GM18909 (cell line): Measurements from ENCODE around the gene SPATA25.
A peak's percentile ranks its signal among the peaks of the same experiment; 100 is the strongest.
"Not testable (repeated sequence)": the region's sequence is repeated elsewhere in the genome, so short reads cannot be mapped to it uniquely, and the experiment has no call there.

Experiments
- ATAC-seq: cut with Tn5 transposase; IDR thresholded peaks from one replicate; pipeline ENCODE4 v1.9.1; 2021; ENCODE audit warnings: mild to moderate bottlenecking; ENCODE audit not compliant: unreplicated experiment, poor library complexity

SPATA25 gene

DNA sequence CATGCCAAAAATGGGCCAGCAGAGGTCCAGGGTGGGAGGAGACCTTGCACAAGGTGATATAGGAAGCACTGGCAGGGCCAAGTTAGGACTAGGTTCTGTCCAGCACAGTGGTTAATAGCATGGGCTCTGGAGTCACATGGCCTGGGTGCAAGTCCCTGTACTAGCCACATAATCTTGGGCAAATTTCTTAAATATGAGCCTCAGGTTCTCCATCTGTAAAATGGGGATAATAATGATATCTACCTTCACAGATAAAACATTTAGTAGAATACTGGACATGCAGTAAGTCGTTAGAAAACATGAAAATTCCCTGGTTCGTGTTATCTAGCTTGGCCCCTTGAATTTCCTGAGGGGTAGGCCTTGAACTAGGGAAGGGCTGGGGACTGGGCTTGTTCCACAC, 9.9 kb upstream of the SPATA25 start:
- no peak for ATAC-seq

DNA sequence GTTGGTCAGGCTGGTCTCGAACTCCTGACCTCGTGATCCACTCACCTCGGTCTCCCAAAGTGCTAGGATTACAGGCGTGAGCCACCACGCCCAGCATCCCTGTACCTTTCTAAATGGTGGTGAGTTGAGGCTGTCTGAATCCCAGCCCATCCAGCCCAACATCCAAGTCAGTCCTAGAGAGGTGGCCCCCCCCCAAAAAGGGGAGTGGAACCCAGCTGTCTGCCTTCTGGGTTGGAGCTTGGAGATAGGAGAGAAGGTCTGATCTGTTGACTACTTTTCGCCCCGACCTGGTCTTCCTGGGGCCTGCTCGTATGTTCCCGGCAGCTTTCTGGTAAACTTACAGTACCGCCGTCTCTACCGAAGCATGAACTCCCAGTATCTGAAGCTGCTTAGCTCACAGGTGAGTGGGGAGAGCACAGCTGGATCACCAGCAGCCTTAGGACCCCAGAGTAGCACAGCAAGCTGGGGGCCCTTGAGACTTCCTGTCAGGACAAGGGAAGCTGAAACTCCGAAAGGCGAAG, 9.3 kb upstream of the SPATA25 start:
- ATAC-seq: no peak

DNA sequence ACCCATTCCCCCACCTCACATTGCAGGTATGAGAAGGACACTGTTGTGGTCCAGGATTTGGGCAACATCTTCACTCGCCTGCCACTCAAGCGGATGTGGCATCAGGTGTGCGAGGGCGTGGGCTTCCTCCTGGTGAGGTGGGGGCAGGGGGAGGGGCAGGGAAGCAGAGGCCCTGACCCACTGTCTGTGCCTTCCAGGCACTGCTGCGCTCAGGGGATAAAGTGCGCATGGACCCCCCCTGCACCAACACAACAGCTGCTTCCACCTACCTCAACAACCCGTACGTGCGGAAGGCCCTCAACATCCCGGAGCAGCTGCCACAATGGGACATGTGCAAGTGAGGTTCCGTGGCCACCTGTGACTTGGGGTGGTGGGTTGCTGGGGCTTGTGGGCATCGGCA, 7.4 kb upstream of the SPATA25 start:
- no peak for ATAC-seq

DNA sequence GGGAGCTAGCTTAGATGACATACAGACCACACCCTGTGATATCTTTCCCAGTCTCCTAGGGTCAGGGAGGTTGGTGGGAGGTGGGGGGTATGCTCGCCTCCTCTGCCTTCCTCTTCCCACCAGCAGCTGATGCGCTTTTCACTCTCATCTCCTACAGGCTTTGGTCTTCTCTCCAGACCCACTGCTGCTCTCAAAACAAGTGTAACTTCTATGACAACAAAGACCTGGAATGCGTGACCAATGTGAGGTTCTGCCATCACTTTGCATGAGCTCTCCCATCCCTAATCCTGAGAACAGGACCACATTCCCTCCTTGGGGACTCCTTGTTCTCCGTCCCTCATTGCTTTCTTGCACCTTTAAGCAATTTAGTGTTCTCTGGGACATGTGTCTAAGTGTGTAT, 6.4 kb upstream of the SPATA25 start:
- no peak for ATAC-seq

DNA sequence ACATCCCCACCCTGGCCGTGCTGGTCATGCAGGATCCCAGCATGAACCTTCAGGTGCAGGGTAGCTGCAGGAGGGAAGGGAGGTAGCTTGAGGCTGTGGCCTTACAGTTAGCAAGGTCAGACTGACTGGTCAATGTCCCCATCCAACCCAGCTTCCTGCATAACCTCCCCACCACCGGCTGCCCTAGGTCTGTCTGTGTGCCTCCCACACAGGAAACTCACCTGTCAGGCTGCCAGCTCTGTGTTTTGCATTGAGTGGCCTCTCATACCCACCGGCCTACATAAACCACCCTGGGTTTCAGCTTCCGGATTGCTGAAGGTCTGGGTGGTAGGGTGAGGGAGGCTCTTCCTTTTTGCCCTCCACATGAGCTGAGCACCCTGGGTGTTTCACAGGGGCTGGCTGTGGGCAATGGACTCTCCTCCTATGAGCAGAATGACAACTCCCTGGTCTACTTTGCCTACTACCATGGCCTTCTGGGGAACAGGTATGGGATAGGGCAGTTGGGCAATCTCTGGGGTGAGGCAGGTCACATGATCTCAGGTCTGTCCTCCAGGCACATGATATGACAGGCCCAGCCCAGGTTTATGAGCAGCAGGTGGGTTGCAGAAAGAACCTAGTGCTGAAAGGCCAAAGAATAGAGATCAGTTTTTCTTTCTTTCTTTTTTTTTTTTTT, 5.5 kb upstream of the SPATA25 start:
- no peak for ATAC-seq

DNA sequence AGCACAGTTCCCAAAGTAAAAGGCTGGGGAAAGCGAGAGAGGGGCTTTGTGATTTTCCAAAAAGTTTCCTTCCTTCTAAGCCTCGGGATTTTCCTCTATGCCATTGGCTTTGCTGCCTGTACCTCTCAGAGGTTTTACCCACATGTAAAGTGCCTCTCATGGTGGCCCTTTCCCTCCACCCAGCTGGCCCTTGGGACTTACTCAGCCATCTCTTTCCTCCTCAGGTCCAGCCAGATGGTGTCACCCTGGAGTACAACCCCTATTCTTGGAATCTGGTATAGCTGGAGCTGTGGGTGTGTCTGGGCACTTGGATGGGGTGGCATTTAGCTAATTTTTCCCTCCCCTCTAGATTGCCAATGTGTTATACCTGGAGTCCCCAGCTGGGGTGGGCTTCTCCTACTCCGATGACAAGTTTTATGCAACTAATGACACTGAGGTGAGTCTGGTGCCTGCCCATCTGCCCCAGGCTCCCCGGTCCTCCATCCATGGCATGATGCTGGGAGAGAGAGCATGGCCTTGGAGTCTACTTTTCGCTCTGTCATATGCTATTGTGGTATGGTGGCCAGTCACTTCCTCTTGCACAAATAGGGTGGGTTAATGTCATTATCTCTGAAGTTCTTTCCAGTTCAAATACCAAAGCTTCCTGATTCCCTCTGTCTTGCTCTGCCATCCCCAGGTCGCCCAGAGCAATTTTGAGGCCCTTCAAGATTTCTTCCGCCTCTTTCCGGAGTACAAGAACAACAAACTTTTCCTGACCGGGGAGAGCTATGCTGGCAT, 4.8 kb upstream of the SPATA25 start:
- ATAC-seq: no peak

DNA sequence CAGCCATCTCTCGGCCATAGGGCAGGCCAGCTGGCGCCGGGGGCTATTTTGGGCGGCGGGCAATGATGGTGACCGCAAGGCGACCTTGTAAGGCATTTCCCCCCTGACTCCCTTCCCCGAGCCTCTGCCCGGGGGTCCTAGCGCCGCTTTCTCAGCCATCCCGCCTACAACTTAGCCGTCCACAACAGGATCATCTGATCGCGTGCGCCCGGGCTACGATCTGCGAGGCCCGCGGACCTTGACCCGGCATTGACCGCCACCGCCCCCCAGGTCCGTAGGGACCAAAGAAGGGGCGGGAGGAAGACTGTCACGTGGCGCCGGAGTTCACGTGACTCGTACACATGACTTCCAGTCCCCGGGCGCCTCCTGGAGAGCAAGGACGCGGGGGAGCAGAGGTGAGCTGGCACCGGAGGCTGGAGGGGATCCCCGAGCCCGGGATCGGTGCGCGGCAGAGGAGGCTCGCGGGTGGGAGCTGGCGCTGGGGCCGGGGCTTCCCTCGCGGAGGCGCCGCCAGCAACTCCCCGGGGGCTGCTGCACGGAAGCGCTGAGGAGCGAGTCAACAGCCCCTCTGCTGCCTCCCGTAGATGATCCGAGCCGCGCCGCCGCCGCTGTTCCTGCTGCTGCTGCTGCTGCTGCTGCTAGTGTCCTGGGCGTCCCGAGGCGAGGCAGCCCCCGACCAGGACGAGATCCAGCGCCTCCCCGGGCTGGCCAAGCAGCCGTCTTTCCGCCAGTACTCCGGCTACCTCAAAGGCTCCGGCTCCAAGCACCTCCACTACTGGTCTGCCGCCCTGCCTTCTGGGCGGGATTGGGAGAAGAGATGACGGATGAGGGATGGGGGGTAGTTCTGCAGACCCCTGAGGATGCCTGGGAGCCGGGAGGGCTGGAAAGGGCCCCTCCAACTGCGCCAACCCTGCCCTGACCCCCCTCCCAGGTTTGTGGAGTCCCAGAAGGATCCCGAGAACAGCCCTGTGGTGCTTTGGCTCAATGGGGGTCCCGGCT, 3.9 kb upstream of the SPATA25 start, which contains the start of the genes CTSA and NEURL2:
Gene CTSA (plus strand): TSS at position 351 of the 999 bp plus-strand sequence. CDS start 234 bp downstream, at position 585.
Gene NEURL2 (minus strand): TSS at position 224 of the 999 bp plus-strand sequence. CDS start 217 bp downstream, at position 7.
- peak; percentile 76 for ATAC-seq

DNA sequence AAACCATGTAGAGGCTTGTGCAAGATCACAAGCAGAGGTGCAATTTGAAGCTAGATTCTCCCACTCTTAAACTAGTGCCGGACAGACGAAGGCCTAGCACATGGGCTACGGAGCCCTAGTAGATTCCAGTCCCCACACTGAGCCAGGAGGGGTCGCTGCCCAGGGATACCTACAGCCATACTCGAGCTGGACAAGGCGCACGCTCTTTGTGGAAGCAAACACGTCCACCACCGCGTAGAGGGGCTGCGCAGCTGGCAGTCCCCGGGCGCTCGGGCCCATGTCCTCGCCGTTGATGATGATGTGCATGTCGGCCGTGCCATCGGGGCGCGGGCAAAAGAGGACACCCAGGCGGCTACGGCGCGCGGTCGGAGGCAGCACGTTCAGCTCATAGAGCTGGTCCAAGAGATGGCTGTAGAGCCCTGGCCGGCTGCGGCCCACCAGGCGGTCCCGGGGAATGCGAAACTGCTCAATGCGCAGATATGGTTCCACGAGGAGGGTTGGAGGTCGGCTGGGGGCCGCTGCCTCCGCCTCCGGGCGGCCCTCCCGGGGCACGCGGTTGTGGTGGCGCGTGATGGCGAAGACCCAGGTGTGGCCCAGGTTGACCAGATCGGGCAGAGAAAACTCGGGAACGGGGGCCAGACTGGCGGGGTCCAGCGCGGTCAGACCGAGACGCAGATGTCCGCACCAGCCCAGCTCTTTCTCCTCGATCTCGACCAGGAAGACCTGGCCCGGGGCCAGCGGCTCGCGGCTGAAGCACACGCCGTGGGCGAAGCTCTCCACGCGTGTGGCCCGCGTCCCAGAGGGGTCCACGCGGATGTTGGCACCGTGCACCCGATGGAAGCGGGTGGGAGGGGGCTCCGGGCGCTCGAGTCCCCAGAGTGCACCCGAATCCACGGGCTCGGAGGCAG, 2.9 kb upstream of the SPATA25 start:
- peak; percentile 35 for ATAC-seq

DNA sequence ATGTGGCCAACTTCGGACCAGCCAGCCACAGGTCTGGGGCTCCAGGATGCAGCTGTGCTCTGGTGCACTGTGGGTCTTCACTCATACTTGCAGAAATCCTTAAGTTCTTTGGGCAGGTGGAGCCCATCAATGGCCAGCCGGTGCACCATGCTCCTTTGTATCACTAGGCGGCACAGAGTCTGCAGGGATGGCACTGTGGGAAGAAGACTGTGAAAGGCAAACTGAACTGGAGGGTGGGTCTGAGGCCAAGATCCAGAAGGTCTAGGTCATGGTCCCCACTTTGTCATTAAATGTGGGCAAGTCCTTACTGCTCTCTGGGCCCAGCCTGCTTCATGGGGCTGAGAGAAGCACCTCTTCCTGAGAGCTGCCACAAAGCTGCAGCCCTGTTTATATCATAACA, 1.3 kb upstream of the SPATA25 start:
- ATAC-seq: no peak

DNA sequence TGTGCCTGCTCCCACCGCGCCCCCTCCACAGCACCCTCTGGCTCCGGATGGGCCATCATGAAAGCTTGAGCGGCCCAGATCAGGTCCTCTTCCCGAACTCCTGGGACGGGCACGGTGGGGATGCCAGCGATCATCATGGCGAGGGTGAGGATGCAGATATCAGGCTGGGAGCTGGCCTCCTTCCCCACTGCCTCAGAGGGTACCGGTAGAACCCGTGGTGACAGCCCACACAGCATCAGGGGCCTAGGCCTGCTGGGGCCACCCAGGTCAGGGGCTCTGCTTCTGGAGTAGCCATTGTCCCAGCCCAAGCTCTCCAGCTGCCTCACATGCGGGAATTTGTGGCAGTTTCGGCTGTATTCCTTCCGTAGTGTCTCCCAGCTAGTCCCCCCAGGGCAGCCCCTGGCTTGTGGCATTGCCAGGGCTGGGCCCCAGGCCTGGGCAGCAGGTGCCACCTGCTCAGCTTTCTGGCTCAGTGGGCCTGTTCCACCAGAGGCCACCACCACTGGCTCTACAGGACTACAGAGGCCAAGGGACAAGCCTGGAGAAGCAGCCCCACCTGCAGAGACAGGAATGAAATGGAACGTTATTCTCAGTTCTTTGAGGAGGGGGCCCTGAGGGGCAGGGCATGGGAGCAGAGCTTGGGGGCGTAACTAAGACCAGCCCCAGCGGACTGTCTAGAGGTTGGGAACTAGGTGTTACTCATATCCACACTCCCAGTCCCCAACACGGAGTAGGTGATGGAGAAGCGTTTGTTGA, 654 bp downstream of the SPATA25 start:
- no peak for ATAC-seq

DNA sequence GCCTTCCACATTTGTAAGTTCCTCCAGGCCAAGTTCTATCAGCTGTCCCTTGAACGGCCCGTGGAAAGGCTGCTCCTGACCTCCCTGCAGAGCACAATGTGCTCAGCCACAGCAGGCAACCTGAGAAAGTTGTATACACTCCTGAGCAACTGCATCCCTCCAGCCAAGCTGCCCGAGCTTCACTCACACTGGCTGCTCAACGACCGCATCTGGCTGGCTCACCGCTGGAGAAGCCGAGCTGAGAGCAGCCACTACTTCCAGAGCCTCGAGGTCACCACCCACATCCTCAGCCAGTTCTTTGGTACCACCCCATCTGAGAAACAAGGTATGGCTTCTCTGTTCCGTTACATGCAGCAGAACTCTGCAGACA, 4.3 kb downstream of the SPATA25 start:
- ATAC-seq: no peak

DNA sequence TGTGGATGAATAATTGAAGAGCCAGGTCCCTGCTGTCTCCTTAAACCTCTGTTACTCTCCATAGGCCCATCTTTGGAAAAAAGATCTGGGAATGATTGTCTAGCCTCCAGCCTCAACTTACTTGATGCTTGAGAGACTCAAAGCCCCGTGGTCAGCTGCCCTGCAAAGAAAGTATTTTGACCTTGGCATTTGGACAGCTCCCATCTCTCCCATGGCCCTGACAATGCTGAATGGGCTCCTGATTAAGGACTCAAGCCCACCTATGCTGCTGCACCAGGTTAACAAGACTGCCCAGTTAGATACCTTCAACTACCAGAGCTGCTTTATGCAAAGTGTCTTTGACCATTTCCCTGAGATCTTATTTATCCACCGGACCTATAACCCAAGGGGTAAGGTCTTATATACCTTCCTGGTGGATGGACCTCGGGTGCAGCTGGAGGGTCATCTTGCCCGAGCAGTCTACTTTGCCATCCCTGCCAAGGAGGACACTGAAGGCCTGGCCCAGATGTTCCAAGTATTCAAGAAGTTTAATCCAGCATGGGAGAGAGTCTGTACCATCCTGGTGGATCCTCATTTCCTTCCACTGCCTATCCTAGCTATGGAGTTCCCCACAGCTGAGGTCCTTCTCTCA, 4.8 kb downstream of the SPATA25 start:
- no peak for ATAC-seq

DNA sequence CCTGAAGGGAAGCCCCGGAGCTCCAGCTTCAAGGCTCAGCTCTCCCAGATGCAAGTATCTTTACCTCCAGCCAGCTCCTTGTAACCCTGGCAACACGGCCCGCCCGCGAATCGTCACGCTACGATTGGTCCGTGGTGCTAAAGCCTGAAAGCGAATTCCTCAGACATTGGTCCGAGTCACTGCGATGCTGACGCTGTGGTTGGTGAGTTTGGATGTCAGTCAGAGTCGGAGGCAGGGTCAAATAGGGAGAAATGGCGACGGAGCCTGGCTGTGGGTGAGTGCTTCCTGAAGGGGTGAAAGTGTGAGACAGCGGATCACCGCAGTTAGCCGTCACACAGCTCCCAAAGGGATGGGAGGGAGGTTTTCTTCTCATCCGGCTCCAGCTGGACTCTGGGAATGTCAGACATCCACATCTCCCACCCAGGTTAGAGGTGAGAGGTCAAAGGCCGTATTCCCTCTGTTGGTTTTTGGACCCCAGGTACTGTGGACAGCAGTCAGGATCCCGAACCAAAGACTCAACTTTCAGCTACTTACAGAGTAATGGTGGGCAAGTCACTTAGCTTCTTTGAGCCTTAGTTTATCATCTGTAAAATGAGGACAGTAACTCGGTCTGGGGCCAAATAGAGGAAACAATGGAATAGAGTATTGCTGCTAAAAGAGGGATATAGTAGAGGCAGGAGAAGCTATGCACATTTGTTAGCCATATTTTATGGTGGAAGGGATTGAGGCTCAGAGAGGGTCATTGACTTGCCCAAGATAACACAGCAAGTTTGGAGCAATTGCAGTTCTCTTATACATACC, 6.2 kb downstream of the SPATA25 start, which contains the start of gene ZSWIM1:
Gene ZSWIM1 (plus strand): TSS at position 240 of the 801 bp plus-strand sequence. CDS start 1,366 bp downstream, outside the sequence.
- ATAC-seq: peak; percentile 97

DNA sequence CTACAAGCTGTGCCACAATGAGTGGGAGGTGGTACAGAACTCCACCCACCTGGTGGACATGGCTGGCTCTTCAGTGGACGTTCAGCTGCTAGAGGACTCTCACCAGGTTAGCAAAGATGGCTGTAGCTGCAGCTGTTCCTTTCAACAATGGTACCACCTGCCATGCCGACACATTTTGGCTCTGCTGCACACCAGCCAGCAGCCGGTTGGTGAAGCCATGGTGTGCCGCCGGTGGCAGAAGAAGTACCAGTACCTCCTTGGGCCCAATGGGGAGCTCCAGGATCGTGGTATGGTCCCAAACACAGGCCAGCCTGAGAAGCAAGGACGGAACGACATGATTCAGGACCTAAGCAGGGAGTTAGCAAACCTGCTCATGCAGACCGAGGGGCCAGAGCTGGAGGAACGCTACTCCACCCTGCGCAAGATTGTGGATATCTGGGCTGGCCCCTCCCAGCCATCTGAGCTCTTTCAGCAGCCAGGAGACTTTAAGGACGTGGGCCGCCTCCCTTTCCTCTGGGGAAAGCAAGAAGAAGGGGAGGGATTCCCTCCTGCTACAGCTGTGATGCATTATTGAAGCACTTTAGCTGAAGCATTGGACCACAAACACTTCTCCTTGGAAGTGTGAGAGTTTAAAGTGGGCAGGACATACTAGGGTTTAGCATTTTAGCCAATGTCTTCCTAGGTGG, 9.2 kb downstream of the SPATA25 start:
- ATAC-seq: no peak

DNA sequence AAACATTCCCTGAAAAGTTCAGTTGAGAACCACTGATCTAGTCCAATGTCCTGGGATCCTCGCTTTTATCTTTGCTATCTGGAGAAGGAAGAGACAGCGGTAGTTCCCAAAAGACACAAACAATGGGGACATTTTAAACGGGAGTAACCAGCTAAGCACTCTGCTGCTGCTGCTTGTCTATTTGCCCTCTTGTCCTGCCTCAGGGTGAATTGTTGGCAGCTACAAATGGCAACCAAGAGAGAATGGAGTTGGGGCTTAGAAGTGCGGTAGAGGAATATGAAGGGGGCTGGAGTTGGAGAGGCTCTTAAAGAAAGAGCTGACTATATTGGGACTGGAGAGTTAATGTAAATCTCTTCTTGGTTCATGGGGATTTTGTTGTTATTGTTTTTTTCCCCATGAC, 12.8 kb downstream of the SPATA25 start:
- no peak for ATAC-seq

DNA sequence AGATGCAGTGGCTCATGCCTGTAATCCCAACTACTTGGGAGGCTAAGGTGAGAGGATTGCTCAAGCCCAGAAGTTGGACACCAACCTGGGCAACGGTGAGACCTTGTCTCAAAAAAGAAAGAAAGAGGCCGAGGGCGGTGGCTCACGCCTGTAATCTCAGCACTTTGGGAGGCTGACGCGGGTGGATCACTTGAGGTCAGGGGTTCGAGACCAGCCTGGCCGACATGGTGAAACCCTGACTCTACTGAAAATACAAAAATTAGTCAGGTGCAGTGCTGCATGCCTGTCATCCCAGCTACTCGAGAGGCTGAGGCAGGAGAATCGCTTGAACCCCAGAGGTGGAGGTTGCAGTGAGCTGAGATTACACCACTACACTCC, 13.3 kb downstream of the SPATA25 start:
- ATAC-seq: not testable (repeated sequence)
